Natural killer cell (primary cell): Measurements from ENCODE around the gene INPP5A. TPM values are rescaled to one million over a fixed set of nuclear protein-coding genes. Genes with fewer than 3 reads are reported as not detected.

Source experiments
- ATAC-seq, 3 donors: fragments of 150-1000 bp in 2 of 3; fragments of 200-7000 bp in 1 of 3; cut with Tn5 transposase; 1 replicate in 1 of 3; 2 replicates in 2 of 3; pipeline ENCODE4 v1.10.0; 2021; ENCODE audit warnings: mild to moderate bottlenecking in 2 of 3, moderate library complexity in 2 of 3
- DNase-seq, 2 donors: peaks; one replicate each; pipeline versions ENCODE4 v3.0.0 to v3.0.0-alpha.2; 2013 to 2021; ENCODE audit warnings: mixed read lengths in 1 of 2
- H3K27ac ChIP-seq: one replicate; pipeline ENCODE4 v1.5.1; 2013; ENCODE audit warnings: mild to moderate bottlenecking, low read length
- H3K27me3 ChIP-seq: one replicate; pipeline ENCODE4 v1.6.1; 2013; ENCODE audit warnings: low read length; ENCODE audit not compliant: control insufficient read depth, insufficient read depth
- H3K36me3 ChIP-seq: one replicate; pipeline ENCODE4 v1.6.1; 2013; ENCODE audit warnings: low read length; ENCODE audit not compliant: control insufficient read depth, insufficient read depth
- H3K4me1 ChIP-seq: one replicate; pipeline ENCODE4 v1.6.1; 2013; ENCODE audit warnings: low read length; ENCODE audit not compliant: control insufficient read depth, insufficient read depth
- H3K4me3 ChIP-seq: one replicate; pipeline ENCODE4 v1.5.1; 2013; ENCODE audit warnings: low read length
- H3K9me3 ChIP-seq: one replicate; pipeline ENCODE4 v1.6.1; 2013; ENCODE audit warnings: low read length; ENCODE audit not compliant: control insufficient read depth, insufficient read depth
- H3K27ac Mint-ChIP-seq, 2 donors: one replicate each; pipeline ENCODE4 v1.8.0; 2022; ENCODE audit warnings: mild to moderate bottlenecking in 2 of 2, mixed read lengths in 2 of 2, moderate library complexity in 1 of 2
- H3K27me3 Mint-ChIP-seq, 2 donors: one replicate each; pipeline ENCODE4 v1.8.0; 2022; ENCODE audit warnings: low read depth in 2 of 2, mixed read lengths in 2 of 2
- H3K36me3 Mint-ChIP-seq: one replicate; pipeline ENCODE4 v1.8.0; 2022; ENCODE audit warnings: mixed read lengths
- H3K4me1 Mint-ChIP-seq, 2 donors: one replicate each; pipeline ENCODE4 v1.8.0; 2022; ENCODE audit warnings: mixed read lengths in 2 of 2
- H3K4me3 Mint-ChIP-seq: one replicate; pipeline ENCODE4 v1.8.0; 2022; ENCODE audit warnings: mild to moderate bottlenecking, moderate library complexity, mixed read lengths
- H3K9me3 Mint-ChIP-seq, 2 donors: one replicate each; pipeline ENCODE4 v1.8.0; 2022; ENCODE audit warnings: mixed read lengths in 2 of 2
- CTCF ChIP-seq: fragments of 200-600 bp; IDR thresholded peaks from one replicate; pipeline ENCODE4 v1.8.0; 2022; ENCODE audit warnings: antibody characterized with exemption
- WGBS: methylation state at CpG from one replicate; pipeline ENCODE4 v1.1.7; 2013; ENCODE audit warnings: missing lambda C conversion rate; ENCODE audit not compliant: insufficient coverage; 5-methylcytosine and 5-hydroxymethylcytosine counted together
- intact Hi-C: fragments of 100-400 bp; cut with micrococcal nuclease; formaldehyde crosslinking; loops from one replicate; pipeline ENCODE4 v1.14.2; 2022
- total RNA-seq, 4 donors: library from RNA; stranded (reverse); fragments of 120-200 nt in 1 of 4; gene quantifications; one replicate each; pipeline versions ENCODE4 v1.2.3 to v1.2.4, GENCODE V29; 2013 to 2022

INPP5A gene
- total RNA-seq, 3 donors from 2014 or later (not counting 1 experiment from before 2014, with no cell fraction given) = 12.6 to 38.6 (median 18.6) TPM

- peaks cover 6% of the 10 kb centered on the region in 2 donors for H3K9me3 Mint-ChIP-seq
- no peak overlapping the region for H3K4me3 ChIP-seq
- peaks cover 35 to 40% of the 10 kb centered on the region in 2 donors for H3K4me1 Mint-ChIP-seq
- 96% methylated on average over 26 of the region's 26 CpGs for WGBS
- H3K36me3 ChIP-seq = no peaks in the 10 kb centered on the region
- ATAC-seq = no peak
- H3K4me3 Mint-ChIP-seq = no peak overlapping the region
- H3K9me3 ChIP-seq = peaks cover 5% of the 10 kb centered on the region
- DNase-seq = no peak
- no peak for TF ChIP-seq CTCF
- H3K27ac ChIP-seq = no peak overlapping the region
- peaks cover 34% of the 10 kb centered on the region for H3K4me1 ChIP-seq
- no peaks in the 10 kb centered on the region for H3K27me3 ChIP-seq
- intact Hi-C loops = no loop called here
- H3K36me3 Mint-ChIP-seq = peaks cover 9% of the 10 kb centered on the region
- no peaks in the 10 kb centered on the region for H3K27me3 Mint-ChIP-seq
- H3K27ac Mint-ChIP-seq = no peak overlapping the region
Measured at GRCh38 chr10:132701099-132701845, 163.7 kb downstream of the INPP5A start.

GRCh38 chr10:132701846-132702190 is 164.2 kb downstream of the INPP5A start:
- H3K4me1 ChIP-seq = peaks cover 28% of the 10 kb centered on the region
- no peak overlapping the region for H3K27ac ChIP-seq
- whole genome bisulfite sequencing = 91% methylated on average over 11 of the region's 13 CpGs
- DNase-seq (no peak), ATAC-seq (no peak)
- peaks cover 35 to 36% of the 10 kb centered on the region in 2 donors for H3K4me1 Mint-ChIP-seq
- H3K27me3 Mint-ChIP-seq = no peaks in the 10 kb centered on the region
- H3K9me3 Mint-ChIP-seq = peaks cover 7% of the 10 kb centered on the region in 2 donors
- H3K36me3 Mint-ChIP-seq = peaks cover 12% of the 10 kb centered on the region
- no peaks in the 10 kb centered on the region for H3K27me3 ChIP-seq
- H3K9me3 ChIP-seq = peaks cover 10% of the 10 kb centered on the region
- H3K27ac Mint-ChIP-seq = peak overlapping the region in 1 of 2 donors; percentile 85
- no peak overlapping the region for H3K4me3 Mint-ChIP-seq
- intact Hi-C loops = no loop called here
- TF ChIP-seq CTCF = no peak
- no peaks in the 10 kb centered on the region for H3K36me3 ChIP-seq
- no peak overlapping the region for H3K4me3 ChIP-seq

DNA sequence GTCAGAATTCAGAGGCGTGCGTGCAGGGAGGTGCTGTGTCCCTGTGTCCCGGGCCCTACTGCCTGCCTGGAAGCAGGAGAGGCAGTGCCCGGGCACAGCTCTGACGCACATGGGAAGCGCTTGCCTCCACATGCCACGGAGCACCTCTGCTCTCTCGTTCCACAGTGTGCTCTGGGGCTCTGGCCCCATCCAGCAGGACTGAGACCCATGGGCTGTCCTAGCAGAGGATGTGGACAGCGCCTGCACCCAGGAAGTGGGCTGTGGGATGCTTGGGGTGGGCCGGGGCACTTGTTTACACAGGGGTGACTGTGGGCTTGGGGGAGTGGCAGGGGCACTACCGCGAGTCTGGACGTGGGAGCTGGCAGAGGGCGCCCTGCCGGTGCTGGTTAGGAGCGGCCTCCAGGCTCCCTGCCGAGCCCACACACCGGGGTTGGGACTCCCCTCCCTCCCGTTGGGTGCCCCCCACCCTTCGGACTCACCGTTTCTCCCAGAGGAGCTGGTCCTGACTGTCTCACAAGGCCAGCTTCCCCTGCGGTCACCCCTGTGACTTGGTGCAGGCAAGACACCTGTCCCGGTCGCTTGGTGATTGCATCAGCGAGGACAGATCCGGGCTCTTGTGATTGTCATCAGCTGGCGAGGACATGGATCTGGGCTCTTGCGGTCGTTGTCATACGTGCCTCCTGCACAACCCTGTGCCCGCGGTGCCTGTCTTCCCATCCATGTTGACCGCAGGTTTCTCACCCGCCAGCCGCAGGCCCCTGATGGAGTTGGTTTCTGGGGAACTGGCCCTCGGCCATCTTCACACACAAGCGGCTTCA is 165.2 kb downstream of the INPP5A start:
- no peak for DNase-seq
- Histone ChIP-seq H3K4me3 (no peak overlapping the region), H3K36me3 (no peaks in the 10 kb centered on the region), H3K27me3 (no peaks in the 10 kb centered on the region), H3K9me3 (peaks cover 10% of the 10 kb centered on the region), H3K27ac (peak overlapping the region; percentile 5), H3K4me1 (peaks cover 21% of the 10 kb centered on the region)
- H3K36me3 Mint-ChIP-seq = peaks cover 12% of the 10 kb centered on the region
- H3K27me3 Mint-ChIP-seq = no peaks in the 10 kb centered on the region
- WGBS = 74% methylated on average over 37 of the region's 37 CpGs
- peak overlapping the region; percentile 45 to 85 for H3K27ac Mint-ChIP-seq
- H3K9me3 Mint-ChIP-seq = peaks cover 7% of the 10 kb centered on the region in 2 donors
- intact Hi-C loops = no loop called here
- peaks cover 25 to 30% of the 10 kb centered on the region in 2 donors for H3K4me1 Mint-ChIP-seq
- ATAC-seq = peak; percentile 24 to 73 (median 34)
- no peak for TF ChIP-seq CTCF
- H3K4me3 Mint-ChIP-seq = peak overlapping the region; percentile 77
